Fibroblast of skin of left quadriceps (primary cell): ENCODE measurements around the gene TUBB4B.

Experiments
- DNase-seq, 2 experiments: peaks; one replicate each; pipeline ENCODE4 v3.0.0-alpha.2; 2013; ENCODE audit warnings: low read depth in 2 of 2

The TUBB4B gene

DNA sequence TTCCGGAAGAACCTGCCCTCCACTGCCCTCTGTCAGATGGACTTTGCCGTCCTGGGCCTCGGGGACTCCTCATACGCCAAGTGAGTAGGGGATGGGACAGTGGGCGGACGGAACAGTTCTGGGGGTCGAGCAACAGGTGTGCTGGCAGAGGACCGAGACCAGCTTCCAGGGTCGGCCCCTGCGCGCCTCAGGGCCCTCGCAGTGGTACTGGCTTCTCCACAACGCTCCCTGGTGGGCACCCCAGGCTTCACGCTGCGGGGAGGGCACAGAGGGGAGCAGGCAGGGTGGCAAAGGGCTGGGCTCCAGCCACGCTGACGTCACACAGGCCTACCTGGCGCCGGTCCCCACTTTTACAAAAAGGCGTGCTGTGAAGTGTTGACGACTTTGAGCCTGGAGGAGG is 28.6 kb upstream of the TUBB4B start:
- DNase-seq = no peak

DNA sequence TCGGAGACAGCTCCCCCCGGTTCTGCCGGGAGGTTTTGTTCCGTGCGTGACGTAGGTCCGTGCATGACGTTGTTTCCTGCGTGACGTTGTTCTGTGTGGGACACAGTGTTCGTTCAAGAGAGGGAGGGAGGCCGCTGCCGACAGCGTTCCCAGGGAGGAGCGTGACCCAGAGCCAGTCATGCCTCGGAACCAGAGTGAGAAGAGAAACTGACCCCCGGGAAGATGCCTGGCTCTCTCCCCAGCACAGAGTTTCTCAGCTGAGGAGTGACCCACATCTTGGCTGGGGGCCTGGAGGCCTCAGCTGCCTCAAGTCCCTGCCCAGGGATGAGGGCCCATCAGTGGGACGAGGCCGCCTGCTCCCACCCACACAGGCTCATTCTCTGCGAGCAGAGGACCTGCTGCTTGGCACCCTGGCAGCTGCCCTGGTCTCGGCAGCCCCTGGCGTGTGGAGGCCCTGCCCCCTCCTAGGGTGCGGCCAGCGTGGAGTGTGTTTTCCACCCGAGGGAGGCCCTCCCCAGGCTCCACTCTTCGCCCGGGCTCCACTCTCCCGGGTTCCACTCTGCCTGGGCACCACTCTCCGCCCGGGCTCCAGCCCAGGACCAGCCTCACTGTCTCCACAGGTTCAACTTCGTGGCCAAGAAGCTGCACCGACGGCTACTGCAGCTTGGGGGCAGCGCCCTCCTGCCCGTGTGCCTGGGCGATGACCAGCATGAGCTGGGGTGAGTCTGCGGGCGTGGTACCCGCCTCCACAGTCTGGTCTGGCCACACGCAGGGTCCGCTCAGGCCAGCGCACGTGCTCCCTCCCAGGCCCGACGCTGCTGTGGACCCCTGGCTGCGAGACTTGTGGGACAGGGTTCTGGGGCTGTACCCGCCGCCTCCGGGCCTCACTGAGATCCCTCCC is 27.7 kb upstream of the TUBB4B start:
- DNase-seq = no peak

DNA sequence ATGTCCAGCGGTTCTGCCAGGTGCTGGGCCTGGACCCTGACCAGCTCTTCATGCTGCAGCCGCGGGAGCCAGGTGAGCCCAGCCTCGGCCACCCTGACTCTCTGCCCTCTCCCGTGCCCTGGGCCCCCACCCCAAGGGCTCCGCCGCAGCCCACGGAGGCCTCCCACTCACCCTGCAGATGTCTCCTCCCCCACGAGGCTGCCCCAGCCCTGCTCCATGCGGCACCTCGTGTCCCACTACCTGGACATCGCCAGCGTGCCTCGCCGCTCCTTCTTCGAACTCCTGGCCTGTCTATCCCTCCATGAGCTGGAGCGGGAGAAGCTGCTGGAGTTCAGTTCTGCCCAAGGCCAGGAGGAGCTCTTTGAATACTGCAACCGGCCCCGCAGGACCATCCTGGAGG is 26.5 kb upstream of the TUBB4B start:
- DNase-seq = no peak

- no peak for DNase-seq
These were observed 25.7 kb upstream of the TUBB4B start for GRCh38 chr9:137215196-137215986.

- DNase-seq = no peak
These were observed 24.7 kb upstream of the TUBB4B start for GRCh38 chr9:137216188-137216965.

- no peak for DNase-seq
These were observed 23.5 kb upstream of the TUBB4B start for GRCh38 chr9:137217276-137218211.

DNA sequence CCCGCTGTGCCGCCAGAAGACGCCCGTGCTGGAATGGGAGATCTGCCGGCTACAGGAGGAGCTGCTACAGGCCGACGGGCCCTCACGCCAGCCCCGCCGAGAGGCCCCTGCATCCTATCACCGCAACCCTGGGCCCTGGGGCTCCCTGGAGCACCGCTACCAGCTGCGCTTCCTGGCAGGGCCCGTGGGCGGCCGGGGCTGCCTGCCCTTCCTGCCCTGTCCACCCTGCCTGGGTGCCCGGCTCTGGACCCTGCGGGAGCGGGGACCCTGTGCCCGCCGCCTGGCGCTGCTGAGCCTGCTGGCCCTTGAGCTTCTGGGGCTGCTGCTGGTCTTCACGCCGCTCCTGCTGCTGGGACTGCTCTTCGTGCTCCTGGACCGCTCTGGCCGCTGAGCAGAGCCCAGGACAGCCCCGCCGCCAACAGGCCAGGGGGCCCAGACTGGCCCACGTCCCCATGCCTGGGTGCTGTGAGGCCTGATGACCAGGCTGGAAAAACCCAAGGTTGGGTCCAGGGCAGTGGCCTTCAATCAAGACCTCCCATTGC is 22.8 kb upstream of the TUBB4B start:
- no peak for DNase-seq

- DNase-seq = no peak
These were observed 22.3 kb upstream of the TUBB4B start for GRCh38 chr9:137218754-137219271.

DNA sequence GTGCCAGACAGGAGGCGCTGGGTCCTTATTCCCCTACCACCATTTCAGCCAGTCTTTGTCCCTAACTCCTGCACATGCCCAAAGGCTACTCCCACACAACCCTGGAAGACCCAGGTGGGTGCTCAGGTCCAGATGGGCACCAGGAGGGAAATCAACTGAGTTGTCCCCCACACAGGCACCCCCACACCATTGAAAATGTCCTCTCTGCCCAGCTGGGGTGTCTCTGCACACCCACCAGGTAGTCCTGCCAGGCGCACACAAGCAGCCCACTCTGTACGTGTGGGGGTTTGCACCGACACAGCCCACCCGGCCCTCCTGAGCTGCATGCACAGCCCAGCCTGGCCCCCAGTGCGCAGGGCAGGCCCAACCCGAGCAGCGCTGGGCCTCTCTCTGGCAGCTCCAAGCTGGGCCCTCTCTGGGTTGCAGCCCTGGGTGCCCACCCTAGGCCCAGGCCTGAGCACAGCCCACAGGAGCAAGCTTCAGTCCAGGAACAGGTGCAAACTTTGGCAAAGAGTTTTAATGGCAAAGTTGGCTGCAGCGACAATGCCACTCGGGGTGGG is 21.2 kb upstream of the TUBB4B start:
- no peak for DNase-seq

- DNase-seq = no peak
These were observed 20.6 kb upstream of the TUBB4B start for GRCh38 chr9:137220317-137221094.

- no peak for DNase-seq
These were observed 20.0 kb upstream of the TUBB4B start for GRCh38 chr9:137221095-137221505.

DNA sequence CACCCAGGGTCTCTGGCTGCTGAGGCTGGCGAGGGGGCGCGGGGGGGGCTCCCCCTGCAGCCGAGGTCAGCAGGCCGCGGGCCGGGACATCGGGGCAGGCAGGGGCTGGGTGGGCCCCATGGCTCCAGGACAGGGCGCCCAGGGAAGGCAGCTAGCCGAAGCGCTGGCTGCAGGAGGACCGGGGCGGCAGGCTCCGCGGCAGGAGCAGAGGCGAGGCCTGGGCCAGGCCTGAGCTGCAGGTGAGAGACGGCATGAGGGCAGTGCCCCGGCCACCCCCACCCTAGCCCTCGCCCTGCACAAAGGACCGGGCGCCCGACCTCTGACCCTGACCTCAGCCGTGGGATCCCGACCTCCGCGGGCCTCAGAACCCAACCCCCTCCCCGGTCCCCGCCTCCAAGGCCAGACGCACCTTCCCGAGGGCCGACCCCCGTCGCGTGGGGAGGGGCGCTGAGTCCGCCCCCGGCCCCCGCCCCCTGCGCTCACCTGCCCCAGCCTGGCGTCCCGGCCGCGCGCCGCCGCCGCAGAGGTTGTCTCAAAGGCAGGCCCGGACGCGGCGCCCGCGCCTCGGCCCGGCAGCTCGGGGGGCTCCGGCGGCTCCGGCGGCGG is 19.5 kb upstream of the TUBB4B start:
- no peak for DNase-seq

GRCh38 chr9:137222190-137223077 is 18.7 kb upstream of the TUBB4B start, which contains the start of gene RNF208:
TSS of gene RNF208 (minus strand) at chr9:137222240. CDS start at chr9:137221212, 1,028 bp downstream.
- no peak for DNase-seq

DNA sequence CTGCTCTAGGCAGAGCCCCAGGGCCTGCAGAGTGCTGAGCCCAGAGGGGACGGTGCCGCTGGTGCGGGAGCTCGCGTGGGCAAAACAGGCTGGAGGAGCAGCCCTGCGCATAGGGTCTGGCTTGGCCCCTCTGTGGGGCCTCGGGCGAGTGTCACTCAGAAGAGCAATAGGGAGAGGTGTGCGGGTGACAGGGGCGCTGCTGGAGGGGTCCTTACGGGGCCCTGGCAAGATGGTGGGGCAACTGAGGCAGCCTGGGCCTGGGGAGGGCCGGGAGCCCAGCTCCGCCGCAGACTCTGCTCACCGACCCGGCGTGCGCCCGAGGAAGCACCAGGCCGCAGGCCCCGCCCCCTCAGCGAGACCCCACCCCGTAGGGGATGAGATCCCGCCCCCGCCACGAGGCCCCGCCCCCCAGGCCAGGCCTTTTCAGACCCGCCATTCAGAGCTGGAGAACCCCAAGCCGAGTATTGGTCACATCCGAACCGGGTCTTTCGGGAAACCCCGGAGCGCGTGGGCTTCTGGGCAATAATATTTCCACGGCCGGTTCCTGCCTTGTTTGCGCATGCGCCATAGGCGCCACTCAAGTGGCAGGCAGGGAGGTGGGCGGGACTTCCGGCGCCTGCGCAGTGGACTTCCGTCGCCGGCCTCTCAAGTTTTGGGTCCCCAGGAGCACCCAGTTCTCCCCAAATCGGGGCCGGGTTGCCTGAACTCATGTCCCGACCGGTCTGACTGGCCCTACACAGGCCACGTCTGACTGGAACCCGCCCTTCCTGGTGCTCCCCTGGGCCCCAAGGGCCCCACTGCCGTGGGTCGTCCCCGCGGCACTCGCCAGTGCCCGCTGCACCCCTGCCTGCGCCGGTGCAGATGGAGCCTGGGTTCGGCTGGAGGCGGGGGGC is 17.8 kb upstream of the TUBB4B start:
- DNase-seq = peak; percentile 97

DNA sequence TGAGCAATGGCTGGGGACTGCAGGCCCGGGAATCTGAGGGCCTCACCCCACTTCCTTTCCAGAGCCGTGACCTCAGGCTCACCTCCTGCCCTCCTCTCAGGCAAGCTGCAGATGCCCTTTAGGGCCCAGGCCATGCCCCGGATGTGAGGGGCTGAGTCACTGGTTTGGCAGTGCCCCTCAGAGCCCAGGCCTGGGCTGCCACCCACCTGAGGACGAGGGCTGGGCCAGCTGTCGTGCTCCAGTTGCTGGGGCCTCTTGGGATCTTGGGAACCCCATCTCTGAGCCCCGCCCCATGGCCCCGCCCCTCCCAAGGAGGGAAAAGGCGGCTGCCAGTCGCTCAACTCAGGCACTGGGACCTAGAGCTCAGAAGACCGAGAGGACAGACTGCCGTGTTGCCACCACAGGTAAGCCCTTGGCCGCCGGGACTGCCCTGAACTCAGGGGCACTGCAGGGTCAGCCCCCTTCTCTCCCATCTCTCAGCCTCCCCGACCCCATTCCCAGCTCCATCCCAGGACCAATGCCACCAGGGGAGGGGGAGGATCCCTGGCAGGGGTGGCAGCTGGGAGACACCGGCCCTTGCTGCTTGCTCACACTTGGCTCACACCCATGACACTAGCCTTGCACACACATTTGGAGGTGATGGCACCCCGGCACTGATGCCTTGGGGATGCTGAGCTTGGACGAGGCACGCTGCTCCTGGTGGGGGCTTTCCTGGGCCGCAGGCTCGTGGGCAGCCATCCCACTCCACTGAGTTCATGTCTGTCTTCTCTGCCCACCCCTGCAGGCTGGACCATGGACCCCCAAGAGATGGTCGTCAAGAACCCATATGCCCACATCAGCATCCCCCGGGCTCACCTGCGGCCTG is 16.0 kb upstream of the TUBB4B start, which contains the start of gene CYSRT1:
Gene CYSRT1, plus strand, starts transcription at position 345 of the 865 bp plus-strand sequence. Its CDS starts 448 bp downstream, at position 793.
- DNase-seq = no peak
